SK-MEL-5 (cell line): ENCODE results near the gene LIMD2. TPM values are rescaled to one million over a fixed set of nuclear protein-coding genes. Genes with fewer than 3 reads are reported as not detected.

ENCODE experiments used
- DNase-seq: peaks from one replicate; pipeline ENCODE4 v3.0.0-alpha.2; 2016; ENCODE audit warnings: low read depth, low spot score
- in situ Hi-C: cut with HindIII; loops from 2 replicates; pipeline ENCODE4 v1.10.0; 2016; ENCODE audit warnings: low sequenced_read_pairs, high pct_unique_total_duplicates, low pct_unique_long_range_greater_than_20kb
- total RNA-seq: library from RNA; depleted of rRNA; stranded (reverse); fragments of >200 nt; shearing (Covaris generic); gene quantifications from 2 replicates; pipeline ENCODE4 v1.2.3, GENCODE V29; 2014; rRNA removed

The LIMD2 gene
- total RNA-seq, 1 experiment from 2014 or later = 18.6 TPM

DNA sequence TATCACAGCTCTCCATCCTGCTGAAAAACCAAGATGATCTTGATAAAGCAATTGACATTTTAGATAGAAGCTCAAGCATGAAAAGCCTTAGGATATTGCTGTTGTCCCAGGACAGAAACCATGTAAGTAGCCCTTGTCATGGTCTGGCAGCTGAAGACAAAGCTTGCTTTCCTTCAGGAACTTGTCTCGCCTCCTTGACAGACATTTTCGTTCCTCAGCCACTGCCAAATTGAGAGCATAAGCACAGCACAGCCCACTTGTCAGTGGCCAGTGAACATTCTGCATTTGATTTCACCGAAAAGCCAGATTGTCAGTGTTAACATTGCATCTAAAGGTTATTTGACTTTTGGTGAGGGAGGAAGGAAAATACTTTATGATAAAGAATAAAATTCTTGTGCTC lies 42.1 kb downstream of the LIMD2 start:
- DNase-seq = no peak
- in situ Hi-C loops = no loop called here

DNA sequence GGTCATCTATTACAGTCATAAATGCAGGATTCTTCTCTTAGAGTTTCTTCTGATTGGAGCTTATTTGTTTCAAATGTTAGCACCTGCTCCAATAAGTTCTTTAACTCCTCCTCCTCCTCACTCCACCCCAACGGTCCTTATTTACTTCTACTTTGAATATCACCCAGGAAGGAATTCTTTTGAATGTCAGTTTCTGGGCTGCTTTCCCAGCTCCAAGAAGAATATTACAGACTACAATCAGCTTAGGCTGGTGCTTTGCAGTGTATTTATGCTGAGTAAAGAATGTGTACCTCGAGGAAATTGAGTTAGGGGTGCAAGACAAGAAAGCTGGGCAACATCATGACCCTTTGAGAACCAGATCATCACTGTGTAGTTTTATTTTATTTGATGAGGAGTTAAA lies 46.9 kb downstream of the LIMD2 start:
- in situ Hi-C loops = no loop called here
- no peak for DNase-seq

DNA sequence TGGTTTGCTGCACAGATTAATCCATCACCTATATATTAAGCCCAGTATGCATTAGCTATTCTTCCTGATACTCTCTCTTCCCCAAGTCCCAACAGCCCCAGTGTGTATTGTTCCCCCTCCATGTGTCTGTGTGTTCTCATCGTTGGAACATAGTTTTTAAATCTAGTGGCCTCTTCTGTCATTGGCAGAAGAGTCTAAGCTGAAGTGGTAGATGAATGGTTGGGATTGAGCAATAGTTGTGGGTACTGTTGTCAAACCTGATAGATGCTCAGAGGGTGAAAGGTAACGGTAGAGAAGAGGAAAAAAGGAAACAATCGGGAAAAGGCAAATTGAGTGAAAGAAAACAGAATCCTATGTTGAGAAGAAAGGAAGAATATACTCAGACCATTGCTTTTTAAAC lies 47.8 kb downstream of the LIMD2 start:
- in situ Hi-C loops = no loop called here
- DNase-seq = no peak

DNA sequence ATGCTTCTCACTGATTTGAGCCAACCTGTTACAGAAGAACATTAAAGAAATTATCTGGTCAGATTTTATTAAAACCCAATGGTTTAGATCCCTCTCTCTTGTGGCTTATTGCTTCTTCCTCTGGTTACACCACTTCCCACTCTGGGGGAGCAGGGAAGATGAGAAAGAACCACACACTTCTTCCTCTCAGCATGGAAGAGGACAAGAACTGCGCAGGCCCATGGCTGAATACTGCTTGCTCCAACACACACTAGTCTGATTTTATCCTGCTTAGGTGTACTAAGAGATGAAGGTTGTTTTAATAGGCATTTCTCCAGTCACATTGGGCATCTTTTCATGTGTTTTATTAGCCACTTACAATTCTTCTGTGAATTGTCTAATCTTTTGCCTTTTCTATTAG lies 50.1 kb downstream of the LIMD2 start:
- in situ Hi-C loops = no loop called here
- no peak for DNase-seq

DNA sequence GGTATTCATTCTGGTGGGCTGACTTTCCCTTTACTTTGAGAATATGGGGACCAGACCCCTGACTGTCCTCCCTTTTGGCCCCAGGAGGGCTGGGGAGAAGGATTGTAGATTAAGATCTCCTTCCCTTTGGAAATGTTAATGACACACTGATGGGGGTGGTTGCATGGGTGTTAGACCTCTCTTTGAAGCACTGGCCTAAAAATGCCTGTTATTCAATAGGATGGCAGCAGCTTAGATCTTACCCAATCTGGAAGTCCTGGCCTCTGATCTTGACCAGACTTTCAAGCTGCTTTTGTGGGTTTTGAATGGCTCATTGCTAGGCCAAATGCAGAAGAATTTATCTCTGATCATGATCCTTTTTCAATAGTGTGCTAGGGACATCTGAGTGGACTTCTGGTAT lies 52.0 kb downstream of the LIMD2 start:
- DNase-seq = no peak
- in situ Hi-C loops = no loop called here

DNA sequence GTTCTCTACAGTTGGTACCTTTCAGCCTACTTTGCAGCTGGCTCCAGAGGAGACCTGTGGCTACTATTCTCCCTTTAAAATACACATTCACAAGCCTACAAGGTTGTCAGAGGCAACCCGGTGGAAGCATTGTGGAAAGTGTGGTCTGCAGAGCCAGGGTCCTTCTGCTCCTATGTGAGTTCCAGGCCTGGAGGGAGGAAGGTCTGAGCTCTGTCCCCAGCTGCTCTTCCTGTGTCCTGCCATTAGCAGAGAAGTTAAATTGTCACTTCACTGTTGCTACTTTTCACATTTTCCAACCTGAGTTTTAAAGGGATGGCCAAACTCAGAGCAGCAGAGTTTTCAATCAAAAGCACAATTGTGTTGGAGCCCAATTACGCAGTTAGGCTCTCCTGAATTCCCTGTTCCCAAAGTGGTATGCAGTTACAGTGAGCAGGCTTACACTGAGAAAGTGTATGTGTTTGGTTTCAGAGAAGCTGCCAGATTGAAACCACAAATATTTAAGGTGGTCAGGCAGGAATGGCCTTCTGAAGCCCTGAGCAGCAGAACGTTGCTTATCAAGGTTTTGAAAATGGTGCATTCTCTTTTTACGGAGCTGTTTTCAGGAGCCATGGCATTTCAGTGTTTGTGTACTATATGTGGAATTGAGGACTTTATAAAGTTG lies 52.7 kb downstream of the LIMD2 start:
- in situ Hi-C loops = no loop called here
- DNase-seq = no peak

DNA sequence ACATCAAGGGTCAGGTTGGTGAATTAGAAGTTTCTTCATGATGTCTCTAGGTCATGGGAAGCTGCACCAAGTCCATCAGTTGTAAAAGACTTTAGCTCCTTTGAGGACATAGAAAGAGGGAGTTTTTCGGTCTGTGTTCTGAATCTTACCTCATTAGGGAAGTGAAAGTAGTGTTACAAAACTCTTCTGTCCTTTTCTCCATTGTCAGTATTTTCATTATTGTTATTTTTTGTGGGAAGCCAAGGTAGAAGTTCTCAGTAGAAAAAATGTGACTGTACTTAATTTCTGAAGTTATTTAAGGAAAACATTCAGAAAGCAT lies 53.5 kb downstream of the LIMD2 start:
- in situ Hi-C loops = no loop called here
- DNase-seq = no peak

Other genes starting within 250 kb of the LIMD2 start
- gene ACE, start 223.1 kb downstream of the LIMD2 start, total RNA-seq = 0.08 TPM in 1 of 2 replicates, not detected in the other
- gene KCNH6, start 176.8 kb downstream of the LIMD2 start, total RNA-seq = not detected in 2 replicates
- 36.8 and 37.0 TPM in 2 replicates for gene DCAF7, start 149.6 kb downstream of the LIMD2 start, total RNA-seq
- gene TACO1, start 99.2 kb downstream of the LIMD2 start, total RNA-seq = 22.3 and 25.9 TPM in 2 replicates
- 13.1 and 14.8 TPM in 2 replicates for gene MAP3K3, start 77.7 kb downstream of the LIMD2 start, total RNA-seq
- 11.9 and 14.6 TPM in 2 replicates for gene STRADA, start 41.7 kb upstream of the LIMD2 start, total RNA-seq
- gene CCDC47, start 73.5 kb upstream of the LIMD2 start, total RNA-seq = 105 and 109 TPM in 2 replicates
- gene DDX42, start 74.0 kb upstream of the LIMD2 start, total RNA-seq = 56.8 and 60.2 TPM in 2 replicates
- gene PSMC5, start 127.3 kb upstream of the LIMD2 start, total RNA-seq = 21.8 and 30.8 TPM in 2 replicates
- 42.4 and 51.6 TPM in 2 replicates for gene FTSJ3, start 127.5 kb upstream of the LIMD2 start, total RNA-seq
- 146 and 160 TPM in 2 replicates for gene SMARCD2, start 142.6 kb upstream of the LIMD2 start, total RNA-seq
- gene CSH2, start 173.6 kb upstream of the LIMD2 start, total RNA-seq = not detected in 2 replicates
- not detected in 2 replicates for gene GH2, start 181.8 kb upstream of the LIMD2 start, total RNA-seq
- not detected in 2 replicates for gene CSH1, start 196.4 kb upstream of the LIMD2 start, total RNA-seq
- not detected in 2 replicates for gene CSHL1, start 211.1 kb upstream of the LIMD2 start, total RNA-seq
- not detected in 2 replicates for gene GH1, start 218.7 kb upstream of the LIMD2 start, total RNA-seq
- 2.2 and 3.1 TPM in 2 replicates for gene CD79B, start 232.2 kb upstream of the LIMD2 start, total RNA-seq